Upper lobe of left lung (tissue), 6 donors: ENCODE measurements around the gene WDR90. TPM values are rescaled to one million over a fixed set of nuclear protein-coding genes. Genes with fewer than 3 reads are reported as not detected.

Experiments used
- ATAC-seq, 2 donors: fragments of 200-7000 bp; cut with Tn5 transposase; one replicate each; pipeline ENCODE4 v1.9.1; 2022; ENCODE audit warnings: mild to moderate bottlenecking in 2 of 2, moderate library complexity in 2 of 2; ENCODE audit not compliant: low FRiP score in 2 of 2
- DNase-seq, 2 donors: peaks; one replicate each; pipeline ENCODE4 v3.0.0-alpha.2; 2019 to 2020
- H3K27ac ChIP-seq, 4 donors: fragments of 200-600 bp; sonication (generic); one replicate each; pipeline ENCODE4 v1.5.1; 2016 to 2019
- H3K27me3 ChIP-seq, 4 donors: fragments of 200-600 bp; sonication (generic); one replicate each; pipeline ENCODE4 v1.5.1; 2017 to 2019
- H3K36me3 ChIP-seq, 4 donors: fragments of 200-600 bp; sonication (generic); one replicate each; pipeline ENCODE4 v1.5.1; 2016 to 2019
- H3K4me1 ChIP-seq, 4 donors: fragments of 200-600 bp; sonication (generic); one replicate each; pipeline ENCODE4 v1.5.1; 2018 to 2019
- H3K4me3 ChIP-seq, 4 donors: fragments of 200-600 bp; sonication (generic); one replicate each; pipeline ENCODE4 v1.5.1; 2017 to 2019; ENCODE audit warnings: mild to moderate bottlenecking in 2 of 4, moderate library complexity in 1 of 4
- H3K9me3 ChIP-seq, 4 donors: fragments of 200-600 bp; sonication (generic); one replicate each; pipeline ENCODE4 v1.5.1; 2018 to 2019
- EP300 ChIP-seq, 4 donors: sonication (generic); formaldehyde crosslinking; IDR thresholded peaks; one replicate each; pipeline ENCODE4 v1.5.1; 2017; ENCODE audit warnings: antibody characterized with exemption in 4 of 4, control low read depth in 2 of 4
- POLR2A ChIP-seq, 4 donors: fragments of 450-650 bp; IDR thresholded peaks; one replicate each; pipeline ENCODE4 v1.5.1; 2016 to 2017; ENCODE audit warnings: antibody characterized with exemption in 4 of 4, mild to moderate bottlenecking in 2 of 4
- POLR2AphosphoS5 ChIP-seq, 2 donors: sonication (generic); formaldehyde crosslinking; IDR thresholded peaks; one replicate each; pipeline ENCODE4 v1.5.1; 2017; ENCODE audit warnings: antibody characterized with exemption in 2 of 2
- WGBS, 2 donors: methylation state at CpG; one replicate each; pipeline ENCODE4 v1.1.5; 2017 to 2018; 5-methylcytosine and 5-hydroxymethylcytosine counted together
- total RNA-seq, 6 donors: library from RNA; depleted of rRNA in 4 of 6; stranded (reverse); fragments of >200 nt in 4 of 6; gene quantifications; one replicate each; pipeline versions ENCODE4 v1.1.0 to v1.2.1, GENCODE V29; 2016 to 2021
- TF ChIP-seq, protein P1 (sequence below), 6 experiments: fragments of 450-650 bp in 4 of 6; fragments of 200-600 bp in 2 of 6; sonication (generic) in 2 of 6; IDR thresholded peaks; one replicate each; pipeline ENCODE4 v1.5.1; 2016 to 2019; ENCODE audit warnings: antibody characterized with exemption in 6 of 6
- donor health status: DM: no; HTN: no; CAD: no; lungs with moderate emphysema.
- donor health status: DM: no; HTN: yes; CAD: no; lungs with severe emphysema.

Gene WDR90
- total RNA-seq, 6 donors from 2014 or later = 18.8 to 174 (median 34.1) TPM

DNA sequence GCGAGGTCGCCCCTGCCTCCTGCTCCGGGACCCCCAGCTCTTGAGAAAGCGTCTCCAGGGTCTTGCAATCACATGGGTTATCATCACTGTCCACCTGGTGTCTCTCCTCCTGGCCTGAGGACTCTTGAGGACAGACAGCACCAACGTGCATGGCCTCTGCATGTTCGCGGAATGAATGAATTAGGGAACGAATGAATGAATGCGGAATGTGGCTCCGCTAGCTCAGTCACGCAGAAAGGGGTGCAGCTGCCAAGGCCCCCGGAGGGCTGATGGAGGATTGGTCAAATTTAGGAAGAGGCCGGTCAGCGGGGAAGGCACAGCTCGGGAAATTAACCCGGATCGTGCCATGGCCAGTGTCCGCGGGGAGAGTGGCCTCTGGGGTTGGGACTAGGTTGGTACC lies 53.2 kb downstream of the WDR90 start:
- no peaks in the 10 kb centered on the region for H3K36me3 ChIP-seq
- 85 to 88% methylated on average over 19 of the region's 19 CpGs for WGBS, 2 donors
- H3K4me1 ChIP-seq = peaks cover 5 to 30% (median 8%) of the 10 kb centered on the region in 4 donors
- no peaks in the 10 kb centered on the region for H3K9me3 ChIP-seq
- H3K4me3 ChIP-seq = no peak overlapping the region
- ATAC-seq = no peak
- DNase-seq = no peak
- peaks cover 4 to 74% (median 45%) of the 10 kb centered on the region in 4 donors for H3K27me3 ChIP-seq
- H3K27ac ChIP-seq = no peak overlapping the region
- TF ChIP-seq POLR2AphosphoS5 (IDR thresholded peaks at IDR 0.05) (no peak), POLR2A (IDR thresholded peaks at IDR 0.05) (no peak), EP300 (IDR thresholded peaks at IDR 0.05) (no peak)
- TF ChIP-seq, protein P1, sequence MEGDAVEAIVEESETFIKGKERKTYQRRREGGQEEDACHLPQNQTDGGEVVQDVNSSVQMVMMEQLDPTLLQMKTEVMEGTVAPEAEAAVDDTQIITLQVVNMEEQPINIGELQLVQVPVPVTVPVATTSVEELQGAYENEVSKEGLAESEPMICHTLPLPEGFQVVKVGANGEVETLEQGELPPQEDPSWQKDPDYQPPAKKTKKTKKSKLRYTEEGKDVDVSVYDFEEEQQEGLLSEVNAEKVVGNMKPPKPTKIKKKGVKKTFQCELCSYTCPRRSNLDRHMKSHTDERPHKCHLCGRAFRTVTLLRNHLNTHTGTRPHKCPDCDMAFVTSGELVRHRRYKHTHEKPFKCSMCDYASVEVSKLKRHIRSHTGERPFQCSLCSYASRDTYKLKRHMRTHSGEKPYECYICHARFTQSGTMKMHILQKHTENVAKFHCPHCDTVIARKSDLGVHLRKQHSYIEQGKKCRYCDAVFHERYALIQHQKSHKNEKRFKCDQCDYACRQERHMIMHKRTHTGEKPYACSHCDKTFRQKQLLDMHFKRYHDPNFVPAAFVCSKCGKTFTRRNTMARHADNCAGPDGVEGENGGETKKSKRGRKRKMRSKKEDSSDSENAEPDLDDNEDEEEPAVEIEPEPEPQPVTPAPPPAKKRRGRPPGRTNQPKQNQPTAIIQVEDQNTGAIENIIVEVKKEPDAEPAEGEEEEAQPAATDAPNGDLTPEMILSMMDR (IDR thresholded peaks at IDR 0.05) = no peak

DNA sequence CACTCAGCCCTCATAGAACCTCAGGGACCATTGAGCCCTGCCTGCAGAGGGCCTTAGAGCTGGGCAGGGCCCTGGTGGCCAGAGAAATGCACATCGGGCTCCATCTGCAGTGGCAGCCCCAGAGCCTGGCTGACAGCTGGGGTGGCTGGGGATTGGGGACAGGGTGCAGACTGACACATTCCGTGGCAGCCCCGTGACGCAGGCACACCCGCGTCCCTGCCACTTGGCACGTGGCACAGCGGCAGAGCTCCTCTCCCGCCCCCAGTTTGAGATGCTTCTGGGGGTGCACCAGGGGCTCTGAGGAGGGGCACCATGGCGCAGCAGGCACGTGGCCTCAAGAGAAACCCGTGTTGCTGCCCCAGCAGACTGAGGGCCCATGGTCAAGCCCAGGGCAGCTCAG lies 54.2 kb downstream of the WDR90 start:
- no peak for ATAC-seq
- H3K27me3 ChIP-seq = peaks cover 4 to 82% (median 47%) of the 10 kb centered on the region in 4 donors

DNA sequence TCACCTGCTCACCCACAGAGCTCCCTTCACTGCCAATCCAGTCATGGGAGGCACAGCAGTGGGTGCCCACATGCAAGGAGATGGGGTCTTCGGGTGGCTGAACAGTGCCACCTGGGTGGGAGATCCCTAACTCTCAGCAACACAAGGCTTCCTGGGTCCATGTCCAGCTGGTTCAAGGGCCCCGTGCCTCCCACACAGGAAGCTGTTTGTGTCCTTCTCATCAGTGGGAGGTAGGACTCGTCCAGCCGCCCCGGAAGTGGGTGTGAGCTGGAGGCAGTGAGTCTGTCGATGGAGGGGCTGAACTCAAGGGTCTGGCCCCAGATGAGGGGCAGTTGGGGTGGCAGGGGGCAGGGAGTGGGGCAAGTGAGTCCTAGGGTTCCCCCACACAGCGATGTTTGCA lies 54.9 kb downstream of the WDR90 start:
- no peak overlapping the region for H3K4me3 ChIP-seq
- 59% methylated on average over 6 of the region's 7 CpGs; no CpG with 5 or more reads in 1 of the 2 donors for WGBS, 2 donors
- H3K27ac ChIP-seq = no peak overlapping the region

More for the DNA sequence above, 54.2 kb downstream of the WDR90 start:
- H3K9me3 ChIP-seq = no peaks in the 10 kb centered on the region
- DNase-seq = peak in 1 of 2 donors; percentile 59
- 69 to 92% methylated on average over 2 to 5 of the region's 12 CpGs for WGBS, 2 donors
- no peak overlapping the region for H3K27ac ChIP-seq
- H3K4me3 ChIP-seq = no peak overlapping the region
- no peaks in the 10 kb centered on the region for H3K36me3 ChIP-seq
- TF ChIP-seq POLR2A (IDR thresholded peaks at IDR 0.05) (no peak), EP300 (IDR thresholded peaks at IDR 0.05) (no peak), POLR2AphosphoS5 (IDR thresholded peaks at IDR 0.05) (no peak)
- TF ChIP-seq, protein P1 (IDR thresholded peaks at IDR 0.05) = no peak
- H3K4me1 ChIP-seq = peaks cover 5 to 30% (median 8%) of the 10 kb centered on the region in 4 donors

GRCh38 chr16:704552-705380 lies 55.6 kb downstream of the WDR90 start:
- Histone ChIP-seq H3K4me1 (peaks cover 5 to 30% (median 8%) of the 10 kb centered on the region in 4 donors), H3K27me3 (peaks cover 6 to 89% (median 49%) of the 10 kb centered on the region in 4 donors), H3K4me3 (peak overlapping the region in 1 of 4 donors; percentile 15), H3K9me3 (no peaks in the 10 kb centered on the region), H3K27ac (no peak overlapping the region), H3K36me3 (no peaks in the 10 kb centered on the region)
- 22% methylated on average over 23 of the region's 50 CpGs; no CpG with 5 or more reads in 1 of the 2 donors for WGBS, 2 donors
- no peak for ATAC-seq
- TF ChIP-seq EP300 (IDR thresholded peaks at IDR 0.05) (no peak), POLR2A (IDR thresholded peaks at IDR 0.05) (no peak), POLR2AphosphoS5 (IDR thresholded peaks at IDR 0.05) (no peak)
- TF ChIP-seq, protein P1 (IDR thresholded peaks at IDR 0.05) = no peak
- DNase-seq = peak in 1 of 2 donors; percentile 73

More for the DNA sequence above, 54.9 kb downstream of the WDR90 start:
- no peaks in the 10 kb centered on the region for H3K9me3 ChIP-seq
- TF ChIP-seq, protein P1 (IDR thresholded peaks at IDR 0.05) = no peak
- no peak for TF ChIP-seq POLR2A (IDR thresholded peaks at IDR 0.05)
- H3K27me3 ChIP-seq = peaks cover 6 to 85% (median 47%) of the 10 kb centered on the region in 4 donors
- ATAC-seq (no peak), DNase-seq (peak in 1 of 2 donors; percentile 32)
- peaks cover 5 to 30% (median 8%) of the 10 kb centered on the region in 4 donors for H3K4me1 ChIP-seq
- no peaks in the 10 kb centered on the region for H3K36me3 ChIP-seq
